ENCODE measurements around the gene TRMT10C.

The TRMT10C gene

GRCh38 chr3:101556064-101556463, 5.6 kb upstream of the TRMT10C start:
- TF ChIP-seq EZH2phosphoT487 (IDR thresholded peaks at IDR 0.05; ENCODE audit: low read depth), result no peak
- no peak for TF ChIP-seq CTCF (IDR thresholded peaks at IDR 0.05; ENCODE audit: low read depth, low read length)
- no peaks in the 10 kb centered on the region for H3K4me1 ChIP-seq (ENCODE audit: low read length)
- no peak overlapping the region for H3K27ac ChIP-seq (ENCODE audit: low read length)
- no peaks in the 10 kb centered on the region for H3K36me3 ChIP-seq (replicated peaks; ENCODE audit: low read depth, low read length)
- H3K9me3 ChIP-seq (ENCODE audit: insufficient read depth, low read length), result no peaks in the 10 kb centered on the region
- H3K4me3 ChIP-seq (ENCODE audit: low read length), result no peak overlapping the region
- H3K9ac ChIP-seq (ENCODE audit: low read length), result no peak overlapping the region
- H3K27me3 ChIP-seq (ENCODE audit: low read depth, low read length), result no peaks in the 10 kb centered on the region
- H2AFZ ChIP-seq (ENCODE audit: low read depth, low read length), result no peak overlapping the region
- no peaks in the 10 kb centered on the region for H4K20me1 ChIP-seq (ENCODE audit: insufficient read depth, low read length)
- H3K79me2 ChIP-seq (ENCODE audit: low read length), result no peaks in the 10 kb centered on the region
- H3K4me2 ChIP-seq (ENCODE audit: low read length), result no peak overlapping the region

GRCh38 chr3:101567528-101568317, 6.1 kb downstream of the TRMT10C start:
- peaks cover 50% of the 10 kb centered on the region for H3K79me2 ChIP-seq (ENCODE audit: low read length)
- no peak overlapping the region for H3K4me3 ChIP-seq (ENCODE audit: low read length)
- H4K20me1 ChIP-seq (ENCODE audit: insufficient read depth, low read length), result peaks cover 30% of the 10 kb centered on the region
- H3K27ac ChIP-seq (ENCODE audit: low read length), result no peak overlapping the region
- H3K9ac ChIP-seq (ENCODE audit: low read length), result no peak overlapping the region
- H3K4me2 ChIP-seq (ENCODE audit: low read length), result no peak overlapping the region
- H3K9me3 ChIP-seq (ENCODE audit: insufficient read depth, low read length), result no peaks in the 10 kb centered on the region
- peaks cover 38% of the 10 kb centered on the region for H3K36me3 ChIP-seq (replicated peaks; ENCODE audit: low read depth, low read length)
- H3K4me1 ChIP-seq (ENCODE audit: low read length), result peaks cover 26% of the 10 kb centered on the region
- TF ChIP-seq CTCF (IDR thresholded peaks at IDR 0.05; ENCODE audit: low read depth, low read length) (no peak), EZH2phosphoT487 (IDR thresholded peaks at IDR 0.05; ENCODE audit: low read depth) (no peak)
- H3K27me3 ChIP-seq (ENCODE audit: low read depth, low read length), result no peaks in the 10 kb centered on the region
- no peak overlapping the region for H2AFZ ChIP-seq (ENCODE audit: low read depth, low read length)

- Histone ChIP-seq H3K9ac (ENCODE audit: low read length) (no peak overlapping the region), H3K79me2 (ENCODE audit: low read length) (peaks cover 37% of the 10 kb centered on the region), H3K36me3 (replicated peaks; ENCODE audit: low read depth, low read length) (peaks cover 10% of the 10 kb centered on the region), H3K27me3 (ENCODE audit: low read depth, low read length) (no peaks in the 10 kb centered on the region), H3K4me2 (ENCODE audit: low read length) (no peak overlapping the region), H3K27ac (ENCODE audit: low read length) (no peak overlapping the region), H4K20me1 (ENCODE audit: insufficient read depth, low read length) (peaks cover 15% of the 10 kb centered on the region), H3K4me3 (ENCODE audit: low read length) (no peak overlapping the region), H2AFZ (ENCODE audit: low read depth, low read length) (no peak overlapping the region), H3K4me1 (ENCODE audit: low read length) (peaks cover 16% of the 10 kb centered on the region), H3K9me3 (ENCODE audit: insufficient read depth, low read length) (no peaks in the 10 kb centered on the region)
- TF ChIP-seq EZH2phosphoT487 (IDR thresholded peaks at IDR 0.05; ENCODE audit: low read depth) (no peak), CTCF (IDR thresholded peaks at IDR 0.05; ENCODE audit: low read depth, low read length) (no peak)
These were observed 9.6 kb downstream of the TRMT10C start for GRCh38 chr3:101571028-101571895.

Data from OCI-LY3 (cell line).